Germinal center (tissue), 1 donor: ENCODE results near the gene RBM38.

Source experiments
- DNase-seq: peaks from one replicate; pipeline ENCODE4 v3.0.0; 2012; ENCODE audit warnings: mixed read lengths, low spot score

The RBM38 gene

DNA sequence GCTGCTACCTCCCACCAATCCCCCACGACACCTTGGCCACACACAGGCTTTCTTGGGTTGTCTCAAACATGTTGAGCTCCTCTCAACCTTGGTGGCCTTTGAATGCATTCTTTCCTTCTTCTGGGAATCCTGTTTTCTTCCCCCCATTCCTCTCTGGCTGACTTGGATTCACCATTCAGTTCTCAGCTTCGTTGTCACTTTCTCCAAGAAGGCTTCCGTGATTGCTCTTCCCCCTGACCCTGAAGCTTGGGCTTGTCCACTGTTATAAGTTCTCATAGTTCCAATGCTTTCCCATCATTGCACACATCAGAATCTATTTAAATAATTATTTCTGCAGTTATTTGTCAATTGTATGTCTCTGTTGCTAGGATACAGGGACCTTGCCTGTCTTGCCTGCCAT lies 64.2 kb downstream of the RBM38 start:
- DNase-seq, result no peak

DNA sequence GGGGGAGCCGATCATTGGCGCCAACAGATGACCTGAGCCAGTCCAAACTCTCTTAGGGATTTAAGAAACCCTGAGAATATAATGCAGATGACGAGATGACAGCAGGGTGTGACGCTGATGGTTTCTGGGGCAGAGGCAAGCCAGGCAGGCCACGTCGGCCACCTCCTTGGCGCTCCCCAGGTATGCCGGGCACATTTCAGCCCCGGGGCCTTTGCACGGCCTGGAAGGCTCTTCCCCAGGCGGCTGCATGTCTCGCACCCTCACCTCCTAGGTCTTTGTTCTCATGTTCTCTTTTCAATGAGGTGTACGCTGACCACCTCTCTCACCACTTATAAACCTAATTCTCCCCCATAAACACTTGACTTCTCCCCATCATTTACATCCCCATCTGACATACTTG lies 64.9 kb downstream of the RBM38 start:
- no peak for DNase-seq

DNA sequence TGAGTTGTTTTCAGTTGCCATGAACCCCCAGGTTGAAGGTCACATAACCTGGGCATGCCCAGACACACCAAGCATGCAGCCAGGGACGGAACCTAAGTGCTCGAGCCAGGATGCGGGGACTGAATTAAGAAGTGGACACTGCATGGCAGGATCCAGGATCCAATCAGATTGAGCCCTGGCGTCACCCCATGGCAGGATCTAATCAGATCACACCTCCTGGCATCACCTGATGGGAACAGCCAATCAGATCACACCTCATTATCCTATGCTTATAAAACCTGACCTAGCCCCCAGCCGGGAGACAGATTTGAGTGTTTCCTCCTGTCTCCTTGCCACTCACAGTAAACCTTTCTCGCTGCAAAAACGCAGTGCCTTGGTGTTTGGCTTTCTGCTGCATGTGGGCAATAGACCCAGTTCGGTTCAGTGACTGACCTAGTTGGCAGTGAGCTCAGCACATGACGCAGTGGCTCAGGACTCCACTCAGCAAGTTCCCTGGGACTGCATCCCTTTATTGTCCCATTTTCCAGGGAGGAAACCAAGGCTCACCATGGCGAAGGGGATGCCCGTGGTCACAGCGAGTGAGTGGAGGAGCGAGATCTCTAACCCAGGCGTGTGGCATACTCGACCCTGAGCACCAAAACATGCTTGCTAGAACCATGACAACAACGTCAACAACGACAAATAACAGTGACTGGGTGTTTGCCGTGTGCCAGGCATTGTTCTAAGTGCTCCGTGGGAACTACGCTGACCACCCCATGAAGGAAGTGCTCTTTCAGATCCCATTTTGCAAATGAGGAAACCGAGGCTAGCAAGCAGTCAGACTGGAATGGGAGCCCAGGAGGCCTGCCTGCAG lies 66.3 kb downstream of the RBM38 start:
- no peak for DNase-seq

DNA sequence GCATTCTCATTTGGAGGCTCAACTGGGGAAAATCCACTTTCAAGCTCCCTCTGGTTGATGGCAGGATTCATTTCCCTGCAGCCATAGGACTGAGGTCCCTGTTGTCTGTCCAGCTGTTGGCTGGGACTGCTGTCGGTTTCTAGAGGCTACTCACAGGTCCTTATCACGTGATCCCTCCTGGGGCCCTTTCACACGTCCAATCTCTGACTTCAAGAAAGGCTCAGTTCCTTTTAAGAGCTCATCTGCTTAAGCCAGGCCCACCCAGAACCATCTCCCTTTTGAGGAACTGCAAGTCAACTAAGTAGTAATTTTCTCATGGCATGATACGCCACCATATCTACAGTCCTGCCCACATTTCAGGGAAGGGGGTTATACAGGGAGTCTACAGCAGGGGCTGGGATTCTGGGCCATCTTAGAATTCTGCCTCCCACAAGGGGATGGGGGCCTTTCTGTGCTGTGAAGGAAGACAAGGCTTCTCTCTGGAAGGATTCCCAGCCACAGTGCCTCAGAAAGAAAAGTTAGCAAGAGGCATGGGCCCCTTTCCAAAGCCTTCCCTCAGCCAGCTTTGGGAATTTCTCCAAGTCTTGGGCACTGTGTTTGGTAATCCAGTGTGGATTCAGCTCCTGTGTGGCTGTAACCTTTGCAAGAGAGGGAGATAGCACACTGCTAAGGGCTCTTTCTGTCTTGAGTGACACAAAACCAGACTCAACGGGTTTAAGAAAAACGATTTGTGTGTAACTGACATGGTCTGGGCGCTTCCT lies 67.4 kb downstream of the RBM38 start:
- no peak for DNase-seq
